Brain microvascular endothelial cell (primary cell): Measurements from ENCODE around the gene SPOCD1.
A peak's percentile ranks its signal among the peaks of the same experiment; 100 is the strongest.

Experiments used
- DNase-seq: peaks from one replicate; pipeline ENCODE4 v3.0.0-alpha.2; 2020
- H3K27ac ChIP-seq: fragments of 250-450 bp; sonication (Bioruptor Pico); 2 replicates; pipeline ENCODE4 v1.5.1; 2020; ENCODE audit warnings: mild to moderate bottlenecking, moderate library complexity
- H3K27me3 ChIP-seq: fragments of 250-450 bp; sonication (Bioruptor Pico); replicated peaks from 2 replicates; pipeline ENCODE4 v1.5.1; 2020; ENCODE audit warnings: mild to moderate bottlenecking
- H3K36me3 ChIP-seq: fragments of 250-450 bp; sonication (Bioruptor Pico); replicated peaks from 2 replicates; pipeline ENCODE4 v1.5.1; 2020; ENCODE audit warnings: mild to moderate bottlenecking
- H3K4me3 ChIP-seq: 2 replicates; pipeline ENCODE4 v1.5.1; 2011; ENCODE audit warnings: low read depth, mild to moderate bottlenecking, control low read depth, low read length, moderate library complexity
- in situ Hi-C: cut with HindIII; loops from 2 replicates; pipeline ENCODE4 v1.10.0; 2017; ENCODE audit warnings: low sequenced_read_pairs, low pct_ligation_motif_present
- TF ChIP-seq, protein P1 (sequence below): IDR thresholded peaks from 2 replicates; pipeline ENCODE4 v1.5.1; 2011; ENCODE audit warnings: low read depth, mild to moderate bottlenecking, moderate library complexity, low read length, control low read depth, inconsistent platforms; ENCODE audit errors: missing control alignments

Gene SPOCD1

DNA sequence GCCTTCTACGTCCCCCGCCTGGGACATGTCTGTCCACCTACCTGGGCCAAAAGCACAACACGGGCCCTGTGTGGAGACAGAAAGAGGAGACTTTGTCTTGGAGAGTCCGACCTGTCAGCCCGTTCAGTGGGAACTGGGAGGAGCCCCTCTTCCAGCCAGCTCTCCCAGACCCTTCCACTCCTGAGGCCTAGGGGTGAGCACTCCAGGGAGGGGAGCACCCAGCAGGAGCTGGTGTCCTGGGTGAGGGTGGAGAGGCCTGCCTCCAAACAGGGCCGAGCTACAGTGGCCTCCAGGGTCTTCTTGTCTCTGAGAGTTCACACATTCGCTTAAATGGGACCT, 546 bp downstream of the SPOCD1 start:
- Histone ChIP-seq H3K27me3 (no peaks in the 10 kb centered on the region), H3K27ac (no peak overlapping the region), H3K4me3 (no peak overlapping the region), H3K36me3 (no peaks in the 10 kb centered on the region)
- DNase-seq = no peak
- TF ChIP-seq, protein P1, sequence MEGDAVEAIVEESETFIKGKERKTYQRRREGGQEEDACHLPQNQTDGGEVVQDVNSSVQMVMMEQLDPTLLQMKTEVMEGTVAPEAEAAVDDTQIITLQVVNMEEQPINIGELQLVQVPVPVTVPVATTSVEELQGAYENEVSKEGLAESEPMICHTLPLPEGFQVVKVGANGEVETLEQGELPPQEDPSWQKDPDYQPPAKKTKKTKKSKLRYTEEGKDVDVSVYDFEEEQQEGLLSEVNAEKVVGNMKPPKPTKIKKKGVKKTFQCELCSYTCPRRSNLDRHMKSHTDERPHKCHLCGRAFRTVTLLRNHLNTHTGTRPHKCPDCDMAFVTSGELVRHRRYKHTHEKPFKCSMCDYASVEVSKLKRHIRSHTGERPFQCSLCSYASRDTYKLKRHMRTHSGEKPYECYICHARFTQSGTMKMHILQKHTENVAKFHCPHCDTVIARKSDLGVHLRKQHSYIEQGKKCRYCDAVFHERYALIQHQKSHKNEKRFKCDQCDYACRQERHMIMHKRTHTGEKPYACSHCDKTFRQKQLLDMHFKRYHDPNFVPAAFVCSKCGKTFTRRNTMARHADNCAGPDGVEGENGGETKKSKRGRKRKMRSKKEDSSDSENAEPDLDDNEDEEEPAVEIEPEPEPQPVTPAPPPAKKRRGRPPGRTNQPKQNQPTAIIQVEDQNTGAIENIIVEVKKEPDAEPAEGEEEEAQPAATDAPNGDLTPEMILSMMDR = no peak
- in situ Hi-C loops = no loop called here

DNA sequence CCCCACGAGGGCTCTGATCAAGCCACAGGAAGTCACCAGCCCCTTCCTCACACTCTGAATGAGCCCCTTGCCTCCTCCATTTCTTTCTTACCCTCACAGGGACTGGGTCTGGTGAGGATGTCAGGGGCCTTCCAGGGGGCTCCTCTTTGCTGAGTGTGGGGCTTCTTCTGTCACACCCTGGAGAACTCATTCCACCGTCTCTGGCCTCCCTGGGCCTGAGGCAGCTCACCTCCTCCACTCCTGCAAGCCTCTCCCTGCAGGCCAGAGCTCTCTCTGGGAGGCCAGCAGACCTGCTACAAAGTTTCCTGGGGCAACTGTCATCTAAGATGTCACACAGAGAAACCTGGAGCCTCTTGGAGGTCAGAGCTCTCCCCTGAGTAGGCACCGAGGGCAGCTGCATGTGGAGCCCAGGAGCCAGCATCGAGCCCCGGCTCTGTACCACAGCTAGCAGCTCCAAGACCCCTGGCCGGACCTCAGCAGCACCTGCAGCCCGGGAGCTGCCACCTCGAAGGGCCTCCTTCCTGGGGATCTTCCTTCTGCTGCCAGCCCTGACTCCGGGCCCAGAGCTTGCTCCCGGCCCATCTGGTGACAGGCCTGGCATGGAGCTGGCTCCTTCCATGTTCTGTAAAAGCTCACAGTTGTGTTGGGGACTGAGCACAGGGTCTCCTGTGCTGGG, 1.1 kb downstream of the SPOCD1 start:
- Histone ChIP-seq H3K27me3 (no peaks in the 10 kb centered on the region), H3K36me3 (no peaks in the 10 kb centered on the region), H3K27ac (no peak overlapping the region), H3K4me3 (no peak overlapping the region)
- DNase-seq = no peak
- in situ Hi-C loops = no loop called here
- TF ChIP-seq, protein P1 = no peak

DNA sequence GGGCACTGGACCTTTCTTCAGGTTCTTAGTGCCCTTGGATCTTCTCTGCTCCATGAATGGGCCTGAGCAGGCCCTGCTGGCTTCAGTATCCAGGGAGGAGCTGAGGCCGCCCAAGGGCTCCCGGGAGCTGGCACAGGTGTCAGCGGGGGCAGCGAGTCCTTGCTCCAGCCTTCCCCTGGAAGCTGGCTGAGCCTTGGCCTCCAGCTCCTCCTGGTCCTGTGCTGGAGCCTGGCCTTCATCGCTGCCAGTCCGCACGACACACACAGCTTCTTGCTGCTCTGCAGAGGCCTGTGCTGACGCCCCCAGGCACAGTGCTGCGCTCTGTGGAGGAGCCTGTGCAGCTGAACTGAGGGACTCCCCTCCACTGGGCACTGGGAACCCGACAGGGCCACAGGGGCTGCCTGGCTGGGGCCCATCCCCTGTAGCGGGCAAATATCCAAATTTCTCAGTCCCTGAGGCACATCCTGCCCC, 1.7 kb downstream of the SPOCD1 start:
- Histone ChIP-seq H3K27ac (no peak overlapping the region), H3K27me3 (no peaks in the 10 kb centered on the region), H3K36me3 (no peaks in the 10 kb centered on the region), H3K4me3 (no peak overlapping the region)
- TF ChIP-seq, protein P1 = no peak
- in situ Hi-C loops = no loop called here
- DNase-seq = no peak

DNA sequence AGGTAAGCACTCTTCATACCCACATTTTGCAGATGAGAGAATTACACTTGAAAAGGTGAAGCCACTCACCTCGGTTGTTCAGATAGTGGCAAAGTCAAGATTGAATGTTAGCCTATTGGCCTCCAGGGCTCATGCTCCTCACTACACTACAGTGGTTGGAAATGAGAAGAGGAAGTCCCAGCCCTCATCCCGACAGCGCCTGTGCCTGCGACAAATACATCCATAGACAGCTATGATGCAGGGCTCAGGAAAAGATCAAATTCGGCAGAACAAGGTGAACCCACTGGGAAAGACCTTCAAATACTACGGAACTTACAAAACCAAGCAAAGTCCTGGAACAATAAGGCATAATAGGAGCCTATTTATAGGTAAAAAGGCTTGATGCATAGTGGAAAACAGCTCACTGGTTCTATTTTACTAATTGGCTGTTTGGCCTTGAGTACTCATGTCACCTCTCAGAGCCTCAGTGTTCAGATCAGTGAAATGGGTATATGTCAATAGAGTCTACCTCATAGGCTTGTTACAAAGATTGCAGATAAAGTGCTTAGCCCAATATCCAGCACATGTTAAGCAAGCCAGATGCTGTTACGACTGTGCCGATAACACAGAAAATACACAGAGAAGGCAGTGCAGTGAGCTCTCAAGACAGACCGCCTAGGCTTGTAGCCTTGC, 3.5 kb downstream of the SPOCD1 start:
- in situ Hi-C loops = no loop called here
- H3K36me3 ChIP-seq = no peaks in the 10 kb centered on the region
- TF ChIP-seq, protein P1 = no peak
- H3K4me3 ChIP-seq = no peak overlapping the region
- H3K27me3 ChIP-seq = no peaks in the 10 kb centered on the region
- DNase-seq = no peak
- H3K27ac ChIP-seq = no peak overlapping the region

DNA sequence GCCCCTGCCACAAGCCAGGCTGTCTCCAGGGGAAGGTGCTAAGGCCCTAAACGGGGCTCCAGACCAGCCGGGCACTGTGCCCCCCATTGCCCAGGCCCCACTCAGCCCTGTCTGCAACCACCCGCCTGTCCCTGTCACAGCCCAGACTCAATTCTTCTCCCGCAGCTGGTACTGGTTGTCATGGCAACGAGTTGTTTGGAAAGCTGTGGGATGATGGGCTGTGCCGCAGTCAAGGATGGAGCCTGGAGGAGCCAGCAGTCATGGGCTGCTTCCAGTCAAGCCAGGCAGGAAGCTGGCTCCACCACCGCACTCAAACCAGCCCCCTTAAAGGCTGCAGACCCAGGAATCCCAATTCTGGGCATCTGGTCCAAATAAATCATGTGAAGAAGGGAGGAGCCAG, 4.2 kb downstream of the SPOCD1 start:
- Histone ChIP-seq H3K36me3 (no peaks in the 10 kb centered on the region), H3K27me3 (no peaks in the 10 kb centered on the region), H3K4me3 (no peak overlapping the region), H3K27ac (no peak overlapping the region)
- in situ Hi-C loops = no loop called here
- TF ChIP-seq, protein P1 = no peak
- peak; percentile 56 for DNase-seq
